ENCODE results near the gene CCDC74A.
"Not testable (repeated sequence)": the region's sequence is repeated elsewhere in the genome, so short reads cannot be mapped to it uniquely, and the experiment has no call there.

CCDC74A gene

DNA sequence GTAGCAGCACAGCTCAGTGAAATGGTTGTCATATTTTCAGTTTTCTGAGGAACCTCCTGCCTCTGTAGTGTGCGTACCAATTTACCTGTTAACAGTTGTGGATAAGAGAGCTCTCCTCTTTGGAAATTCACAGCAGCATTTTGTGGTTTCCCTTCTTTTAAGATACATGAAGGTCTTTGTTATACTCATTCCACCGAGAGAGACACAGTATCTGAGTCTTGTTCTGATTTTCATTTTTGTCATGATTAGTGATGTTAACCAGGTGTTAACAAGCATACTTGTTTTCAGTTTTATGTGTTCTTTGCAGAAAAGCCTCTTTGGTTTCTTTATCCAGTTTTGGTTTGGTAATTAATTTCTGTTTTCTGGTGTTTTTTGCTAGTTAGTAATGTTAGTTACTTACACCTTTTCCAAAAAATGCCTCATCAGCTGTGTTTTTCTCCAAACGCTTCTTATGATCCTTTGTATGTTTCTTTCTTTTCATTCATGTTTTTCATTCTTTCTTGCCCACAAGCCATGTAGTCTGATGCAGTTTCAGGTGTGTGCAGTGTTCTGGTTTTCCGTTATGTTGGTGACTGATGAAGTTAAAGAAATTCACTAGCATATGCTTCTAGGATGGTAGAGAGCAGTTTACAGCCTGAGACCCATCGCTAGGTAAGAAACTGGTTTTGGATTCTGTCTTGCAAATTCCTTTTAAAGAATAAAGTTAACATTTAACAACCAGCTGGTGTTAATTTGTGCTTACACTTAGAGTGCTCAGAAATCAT is 30.1 kb downstream of the CCDC74A start:
- DNase-seq (ENCODE audit: low read depth, low spot score): no peak

DNA sequence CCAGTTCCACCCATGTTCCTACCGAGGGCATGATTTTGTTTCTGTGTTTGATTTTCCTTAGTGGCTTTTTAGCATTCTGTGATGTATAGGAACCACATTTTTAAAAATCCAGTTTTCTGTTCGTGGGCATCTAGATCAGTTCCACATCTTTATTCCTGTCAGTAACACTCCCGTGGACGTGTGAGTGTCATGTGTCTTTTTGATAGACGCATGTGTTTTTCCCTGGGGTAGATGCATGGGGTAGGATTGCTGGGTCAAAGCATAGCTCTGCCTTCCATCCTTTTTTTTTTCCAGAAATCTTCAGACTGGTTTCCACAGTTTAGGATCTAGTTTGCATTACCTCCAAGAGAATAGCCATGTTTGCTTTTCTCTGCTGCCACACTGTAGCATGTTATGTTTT is 38.7 kb downstream of the CCDC74A start:
- DNase-seq (ENCODE audit: low read depth, low spot score): no peak

DNA sequence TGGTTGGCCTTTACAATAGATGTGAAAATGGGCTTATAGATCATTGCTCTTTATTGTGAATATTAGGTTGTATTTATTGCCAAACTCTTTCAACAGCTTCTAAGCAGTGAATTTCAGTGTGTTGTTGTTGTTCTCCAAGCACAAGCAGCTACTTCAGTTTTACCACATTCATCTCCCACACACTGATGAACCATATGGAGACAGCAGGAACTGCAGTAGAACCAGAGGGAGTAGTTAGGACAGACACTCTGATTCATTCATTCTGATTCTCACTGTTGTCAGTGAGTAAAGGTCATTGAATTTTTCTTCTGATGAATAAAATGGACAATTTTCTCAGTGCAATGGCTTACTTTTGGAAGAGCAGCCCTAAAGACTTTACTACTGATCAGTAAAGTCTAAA is 40.2 kb downstream of the CCDC74A start:
- DNase-seq (ENCODE audit: low read depth, low spot score): no peak

DNA sequence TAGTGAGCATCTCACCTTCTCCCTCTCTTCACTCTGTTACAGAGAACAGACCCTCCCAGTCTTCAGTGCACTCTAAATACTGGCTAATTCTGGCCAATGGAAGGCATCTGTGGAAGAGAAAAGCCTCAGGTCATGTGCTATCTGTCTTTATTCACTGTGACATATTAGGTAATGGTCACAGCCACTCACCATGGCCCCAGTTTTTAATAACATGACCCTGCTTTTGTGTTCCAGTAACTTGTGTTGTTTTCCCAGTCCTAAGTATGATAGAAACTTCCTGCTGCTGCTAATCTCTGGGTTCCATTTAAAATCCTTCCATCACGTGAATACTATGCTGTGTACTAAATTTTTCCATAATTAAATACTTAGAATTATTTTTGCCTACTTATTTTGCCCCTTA is 40.7 kb downstream of the CCDC74A start:
- not testable (repeated sequence) for DNase-seq (ENCODE audit: low read depth, low spot score)

DNA sequence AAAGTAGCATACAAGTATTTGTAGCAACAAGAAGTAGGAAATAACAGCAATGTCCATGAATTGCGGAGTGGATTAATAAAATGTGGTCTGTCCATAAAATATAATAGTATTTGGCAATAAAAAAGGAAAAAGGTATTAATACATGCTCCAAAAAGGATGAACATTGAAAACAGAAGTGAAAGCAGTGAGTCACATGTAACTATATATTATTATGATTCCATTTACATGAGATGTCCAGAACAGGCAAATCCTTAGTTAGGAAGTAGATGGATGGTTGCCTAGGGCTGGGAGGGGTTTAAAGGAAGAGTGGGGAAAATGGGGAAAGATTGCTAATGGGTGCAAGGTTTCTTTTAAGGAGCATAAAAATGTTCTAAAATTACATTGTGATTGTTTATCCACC is 44.5 kb downstream of the CCDC74A start:
- no peak for DNase-seq (ENCODE audit: low read depth, low spot score)

DNA sequence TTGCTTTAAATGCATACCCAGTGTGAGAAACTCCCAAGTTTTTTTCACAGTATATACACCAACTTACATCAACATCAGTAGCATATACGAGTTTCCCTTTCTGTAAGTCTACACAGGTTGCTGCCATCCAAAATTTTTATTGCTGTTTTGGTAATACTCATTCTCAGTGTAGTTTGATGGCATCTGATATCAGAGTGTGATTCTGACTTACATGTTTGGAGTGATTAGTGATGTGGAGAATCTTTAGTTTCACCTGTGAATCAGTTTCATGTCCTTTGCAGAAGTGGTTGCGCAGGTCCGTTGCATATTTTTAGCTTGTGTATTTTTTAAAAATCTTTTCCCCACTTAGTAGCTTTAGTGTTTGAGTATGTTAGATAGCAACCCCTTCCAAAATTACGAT is 50.1 kb downstream of the CCDC74A start:
- DNase-seq (ENCODE audit: low read depth, low spot score): no peak

DNA sequence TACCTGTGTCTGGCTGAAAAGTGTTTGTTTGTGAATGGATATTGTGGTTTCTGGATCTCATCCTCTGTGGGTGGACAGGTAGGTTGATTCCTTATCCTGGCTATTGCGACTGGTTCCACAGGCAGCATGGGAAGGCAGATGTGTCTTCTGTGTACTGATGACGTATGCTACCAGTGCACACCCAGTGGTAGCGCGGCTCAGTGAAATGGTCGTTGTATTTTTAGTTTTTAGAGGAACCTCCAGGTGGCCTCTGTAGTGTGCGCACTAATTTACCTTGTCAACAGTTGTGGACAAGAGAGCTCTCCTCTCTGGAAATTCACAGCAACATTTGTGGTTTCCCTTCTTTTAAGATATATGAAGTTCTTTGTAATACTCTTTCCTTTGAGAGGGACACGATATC is 52.5 kb downstream of the CCDC74A start:
- no peak for DNase-seq (ENCODE audit: low read depth, low spot score)
